ENCODE measurements around the gene CADM1.
A peak's percentile ranks its signal among the peaks of the same experiment; 100 is the strongest.

The CADM1 gene

DNA sequence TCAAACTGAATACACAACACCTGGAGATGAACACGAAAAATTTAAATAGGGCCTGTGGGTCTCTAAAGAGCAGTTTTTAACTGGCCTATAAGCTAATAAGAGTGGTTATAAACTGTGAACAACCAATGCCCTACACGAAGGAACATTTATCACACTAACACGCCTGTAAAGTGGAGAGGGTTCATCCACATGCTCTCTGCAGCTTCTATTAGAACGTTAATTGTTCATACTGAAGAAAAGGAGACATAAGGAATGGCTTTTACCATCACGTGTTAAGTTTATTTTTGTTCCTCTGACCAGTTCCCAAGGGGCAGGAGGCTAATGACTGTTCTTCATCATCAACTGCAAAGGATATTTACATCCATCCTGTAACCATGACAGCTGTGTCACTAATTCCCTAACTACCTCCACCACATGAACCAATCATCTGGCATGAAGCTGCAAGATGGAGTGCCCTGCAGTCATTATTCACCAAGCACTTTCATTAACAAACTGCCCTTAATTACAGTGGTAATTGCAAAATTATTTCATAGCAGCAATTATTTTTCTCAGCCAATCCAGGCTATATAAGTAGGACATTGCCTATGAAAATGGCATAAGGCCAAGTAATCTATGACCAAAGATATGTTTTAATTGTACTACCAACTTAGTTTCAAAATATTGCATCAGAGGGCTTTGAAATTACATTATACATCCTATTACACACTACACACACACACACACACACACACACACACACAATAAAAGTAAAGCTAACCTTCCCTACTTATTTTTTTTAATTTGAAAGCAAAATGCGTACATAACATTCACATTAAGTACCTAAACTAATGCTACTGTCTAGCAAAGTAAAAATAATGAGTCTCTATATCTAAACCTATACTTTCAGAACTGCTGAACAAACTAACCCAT lies 186.7 kb downstream of the CADM1 start:
- no peak for TF ChIP-seq JUND (IDR thresholded peaks at IDR 0.05; ENCODE audit: low read depth)
- in situ Hi-C loops (cut with HindIII; ENCODE audit: low pct_unique_long_range_greater_than_20kb, low sequenced_read_pairs), result no loop called here
- no peak for DNase-seq (ENCODE audit: low read depth in 1 of 2, low spot score in 1 of 2)

GRCh38 chr11:115316696-115317095 lies 187.5 kb downstream of the CADM1 start:
- TF ChIP-seq JUND (IDR thresholded peaks at IDR 0.05; ENCODE audit: low read depth), result no peak
- in situ Hi-C loops (cut with HindIII; ENCODE audit: low pct_unique_long_range_greater_than_20kb, low sequenced_read_pairs), result no loop called here
- no peak for DNase-seq (ENCODE audit: low read depth in 1 of 2, low spot score in 1 of 2)

DNA sequence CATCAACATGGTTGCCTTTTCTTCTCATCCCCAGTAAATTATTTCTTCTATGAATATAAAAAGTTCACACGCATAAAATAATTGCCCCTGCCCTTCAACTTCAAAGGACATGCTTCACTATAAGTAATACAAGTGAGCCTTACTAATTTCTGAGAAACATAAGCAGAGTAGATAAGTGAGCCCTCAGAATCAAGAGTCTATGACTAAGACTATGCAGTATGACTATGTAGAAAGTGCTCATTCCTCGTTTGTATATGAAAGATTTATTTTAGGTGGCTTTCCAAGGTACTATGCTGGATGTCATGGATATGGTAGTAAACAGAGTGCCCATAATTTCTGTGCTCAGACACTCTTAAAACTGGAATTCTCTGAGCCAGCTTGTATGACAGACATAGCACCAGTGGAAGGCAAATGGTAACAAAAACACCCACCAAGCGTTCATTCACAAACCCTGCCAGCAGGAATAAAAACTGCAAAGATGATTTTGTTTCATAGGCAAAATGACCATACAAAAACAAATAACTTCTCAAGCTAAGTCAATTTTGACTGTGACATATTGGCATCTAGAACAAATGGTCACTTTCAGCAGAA lies 189.8 kb downstream of the CADM1 start:
- TF ChIP-seq JUND (IDR thresholded peaks at IDR 0.05; ENCODE audit: low read depth), result no peak
- no peak for DNase-seq (ENCODE audit: low read depth in 1 of 2, low spot score in 1 of 2)

GRCh38 chr11:115313224-115313838 lies 190.9 kb downstream of the CADM1 start:
- TF ChIP-seq JUND (IDR thresholded peaks at IDR 0.05; ENCODE audit: low read depth), result no peak
- no peak for DNase-seq (ENCODE audit: low read depth in 1 of 2, low spot score in 1 of 2)
- in situ Hi-C loops (cut with HindIII; ENCODE audit: low pct_unique_long_range_greater_than_20kb, low sequenced_read_pairs), result no loop called here

More for the DNA sequence above, 189.8 kb downstream of the CADM1 start:
- in situ Hi-C loops (cut with HindIII; ENCODE audit: low pct_unique_long_range_greater_than_20kb, low sequenced_read_pairs), result no loop called here

- no peak for DNase-seq (ENCODE audit: low read depth in 1 of 2, low spot score in 1 of 2)
- in situ Hi-C loops (cut with HindIII; ENCODE audit: low pct_unique_long_range_greater_than_20kb, low sequenced_read_pairs), result no loop called here
- no peak for TF ChIP-seq JUND (IDR thresholded peaks at IDR 0.05; ENCODE audit: low read depth)
Measured at GRCh38 chr11:115311949-115312348, 192.3 kb downstream of the CADM1 start.

DNA sequence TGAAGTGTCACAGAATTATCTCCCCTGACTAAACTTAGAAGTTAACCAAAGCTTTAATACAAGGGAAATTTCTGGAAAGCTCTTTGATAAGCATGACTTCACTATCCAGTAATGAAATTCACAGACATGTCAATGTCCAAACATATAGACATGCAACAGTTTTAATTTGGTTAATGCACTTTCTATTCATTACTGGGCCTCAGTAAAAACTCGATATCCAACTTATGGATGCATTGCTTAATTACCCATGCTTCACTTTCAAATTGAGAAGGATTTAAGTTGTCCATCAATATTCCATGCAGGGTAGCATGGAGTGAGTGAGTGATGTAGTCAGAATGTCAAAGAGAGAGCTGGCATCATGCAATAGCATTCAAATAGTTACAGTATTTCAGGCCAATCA lies 197.5 kb downstream of the CADM1 start:
- in situ Hi-C loops (cut with HindIII; ENCODE audit: low pct_unique_long_range_greater_than_20kb, low sequenced_read_pairs), result no loop called here
- no peak for DNase-seq (ENCODE audit: low read depth in 1 of 2, low spot score in 1 of 2)
- no peak for TF ChIP-seq JUND (IDR thresholded peaks at IDR 0.05; ENCODE audit: low read depth)

DNA sequence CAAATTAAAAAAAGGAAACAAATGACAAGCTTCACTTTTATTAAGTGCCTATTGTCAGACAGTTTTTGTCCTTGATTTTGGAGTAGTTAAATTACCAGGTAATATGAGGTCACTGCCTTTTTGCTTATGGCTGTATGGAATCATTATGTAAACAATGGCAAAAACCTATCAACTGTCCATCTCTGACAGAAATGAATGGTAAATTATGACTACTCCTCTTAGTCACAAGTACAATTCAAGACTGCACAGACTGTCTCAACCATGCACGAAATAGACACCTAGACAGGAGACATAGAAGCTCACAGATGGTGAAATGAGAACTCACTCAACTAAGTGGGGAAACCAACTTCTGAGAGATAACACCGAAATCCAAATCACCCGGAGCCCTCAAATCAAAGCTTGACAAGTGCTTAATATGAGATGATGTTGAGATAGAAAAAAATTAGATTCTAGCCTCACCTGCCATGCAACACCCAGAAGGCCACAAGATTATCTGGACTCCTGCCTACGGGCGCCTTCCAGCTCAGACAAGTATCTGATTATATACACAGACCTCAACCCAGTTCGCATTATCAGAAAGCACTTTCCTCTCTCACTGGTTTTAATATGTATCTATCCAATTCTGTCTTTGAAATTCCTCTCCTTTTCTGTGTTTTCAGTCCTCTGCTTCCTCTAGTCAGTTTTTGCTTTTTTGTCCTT lies 199.3 kb downstream of the CADM1 start:
- no peak; the same call in 1 of the 2 replicates for TF ChIP-seq JUND (IDR thresholded peaks at IDR 0.05; ENCODE audit: low read depth)

DNA sequence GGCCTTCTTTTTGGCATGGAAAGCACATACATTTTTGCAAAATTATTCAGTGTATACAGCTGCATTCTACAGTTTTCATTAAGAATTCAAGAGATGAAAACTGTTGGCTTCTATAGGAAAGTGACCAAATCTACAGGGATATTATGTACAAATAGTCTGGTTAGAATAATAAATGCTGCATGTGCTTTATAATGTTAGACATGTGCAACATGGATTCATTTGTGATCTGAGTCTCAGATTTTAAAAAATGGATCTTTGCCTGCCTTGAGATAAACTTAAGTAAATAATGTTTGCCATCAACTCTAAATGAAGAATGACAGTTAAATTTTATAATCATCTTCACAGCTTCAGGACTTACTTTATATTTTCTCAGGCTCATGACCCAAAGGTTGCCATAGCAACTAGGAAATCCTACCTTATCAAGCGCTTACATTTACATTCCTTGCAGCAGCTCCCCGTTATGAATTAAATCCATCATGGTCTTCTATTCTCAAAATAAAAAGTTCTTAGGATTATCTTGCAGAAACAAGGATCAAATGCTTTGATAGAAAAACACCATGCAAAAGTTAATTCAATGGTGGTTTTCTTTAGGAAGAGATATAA lies 200.2 kb downstream of the CADM1 start:
- no peak for DNase-seq (ENCODE audit: low read depth in 1 of 2, low spot score in 1 of 2)
- in situ Hi-C loops (cut with HindIII; ENCODE audit: low pct_unique_long_range_greater_than_20kb, low sequenced_read_pairs), result no loop called here
- TF ChIP-seq JUND (IDR thresholded peaks at IDR 0.05; ENCODE audit: low read depth), result no peak

More for the DNA sequence above, 199.3 kb downstream of the CADM1 start:
- peak in 1 of 2 experiments; percentile 50 for DNase-seq (ENCODE audit: low read depth in 1 of 2, low spot score in 1 of 2)
- in situ Hi-C loops (cut with HindIII; ENCODE audit: low pct_unique_long_range_greater_than_20kb, low sequenced_read_pairs), result no loop called here

- DNase-seq (ENCODE audit: low read depth in 1 of 2, low spot score in 1 of 2), result no peak
- in situ Hi-C loops (cut with HindIII; ENCODE audit: low pct_unique_long_range_greater_than_20kb, low sequenced_read_pairs), result no loop called here
- no peak for TF ChIP-seq JUND (IDR thresholded peaks at IDR 0.05; ENCODE audit: low read depth)
Measured at GRCh38 chr11:115302946-115303703, 201.1 kb downstream of the CADM1 start.

- in situ Hi-C loops (cut with HindIII; ENCODE audit: low pct_unique_long_range_greater_than_20kb, low sequenced_read_pairs), result no loop called here
- TF ChIP-seq JUND (IDR thresholded peaks at IDR 0.05; ENCODE audit: low read depth), result no peak
- no peak for DNase-seq (ENCODE audit: low read depth in 1 of 2, low spot score in 1 of 2)
Measured at GRCh38 chr11:115300660-115301428, 203.4 kb downstream of the CADM1 start.
